ENCODE data around the gene PYURF.

DNA sequence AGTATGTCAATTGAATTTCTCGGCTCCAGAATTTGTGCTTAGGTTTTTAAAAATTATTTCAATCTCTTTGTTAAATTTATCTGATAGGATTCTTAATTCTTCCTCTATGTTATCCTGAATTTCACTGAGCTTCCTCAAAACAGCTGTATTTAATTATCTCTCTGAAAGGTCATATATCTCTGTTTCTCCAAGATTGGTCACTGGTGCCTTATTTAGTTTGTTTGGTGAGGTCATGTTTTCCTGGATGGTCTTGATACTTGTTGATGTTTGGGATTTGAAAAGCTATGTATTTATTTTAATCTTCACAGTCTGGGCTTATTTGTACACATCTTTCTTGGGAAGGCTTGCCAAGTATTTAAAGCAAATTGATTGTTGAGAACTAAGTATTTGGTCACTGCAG, 44.0 kb upstream of the PYURF start:
- TF ChIP-seq CTCF (IDR thresholded peaks at IDR 0.05) (no peak), REST (IDR thresholded peaks at IDR 0.05; ENCODE audit: insufficient read depth in 1 of 2, low read depth in 2 of 2, low read length in 1 of 2) (no peak), POLR2AphosphoS5 (IDR thresholded peaks at IDR 0.05; ENCODE audit: low read depth, low read length) (no peak), SIN3A (IDR thresholded peaks at IDR 0.05; ENCODE audit: borderline replicate concordance, insufficient read depth, low read depth, low read length) (no peak)

All from Panc1 (cell line).